ENCODE measurements around the gene NID1. TPM values are rescaled to one million over a fixed set of nuclear protein-coding genes. Genes with fewer than 3 reads are reported as not detected.

NID1 gene
- total RNA-seq, 4 donors from 2014 or later, result 27.9 to 48.4 (median 32.3) TPM

DNA sequence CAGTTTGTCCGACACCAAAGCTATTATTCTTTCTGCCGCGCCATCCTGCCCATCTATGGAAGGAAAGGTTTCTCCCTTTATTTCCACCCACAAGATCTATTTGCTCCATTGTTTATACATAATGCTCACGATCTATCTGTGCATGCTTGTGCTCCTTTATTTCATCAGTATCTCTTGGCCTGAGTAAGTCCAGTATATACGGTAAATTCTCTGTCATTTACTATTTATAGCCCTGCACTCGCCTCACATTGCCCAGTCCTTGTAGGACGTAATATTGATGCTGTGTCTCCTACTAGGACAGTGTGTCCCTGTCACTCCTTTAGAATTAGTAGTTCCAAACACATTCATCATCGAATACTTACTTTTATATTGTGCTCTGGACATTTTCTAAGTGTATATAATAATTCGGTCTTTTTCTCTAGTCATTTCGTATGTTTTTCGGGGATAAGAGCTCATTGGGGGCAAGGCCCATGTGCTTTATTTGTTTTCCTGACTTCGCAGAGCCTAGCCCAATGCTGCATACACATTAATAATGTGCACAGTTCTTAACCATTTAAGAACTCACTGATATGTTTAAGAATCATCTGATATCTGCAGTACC, 3.1 kb upstream of the NID1 start:
- H3K27ac ChIP-seq, result peak overlapping the region; percentile 7
- DNase-seq (ENCODE audit: low spot score in 2 of 2), result no peak

GRCh38 chr1:236066828-236067386, 2.0 kb upstream of the NID1 start:
- WGBS, result 84% methylated on average over 6 of the region's 6 CpGs
- peak in 1 of 2 donors; percentile 68 for DNase-seq (ENCODE audit: low spot score in 2 of 2)
- peaks cover 26% of the 10 kb centered on the region for H3K4me1 ChIP-seq
- H3K27ac ChIP-seq, result no peak overlapping the region
- no peak overlapping the region for H3K4me3 ChIP-seq
- H3K36me3 ChIP-seq, result no peaks in the 10 kb centered on the region
- peaks cover 14% of the 10 kb centered on the region for H3K27me3 ChIP-seq
- TF ChIP-seq POLR2A (IDR thresholded peaks at IDR 0.05) (no peak), POLR2AphosphoS5 (IDR thresholded peaks at IDR 0.05) (no peak), EP300 (IDR thresholded peaks at IDR 0.05) (no peak)
- TF ChIP-seq, protein P1, sequence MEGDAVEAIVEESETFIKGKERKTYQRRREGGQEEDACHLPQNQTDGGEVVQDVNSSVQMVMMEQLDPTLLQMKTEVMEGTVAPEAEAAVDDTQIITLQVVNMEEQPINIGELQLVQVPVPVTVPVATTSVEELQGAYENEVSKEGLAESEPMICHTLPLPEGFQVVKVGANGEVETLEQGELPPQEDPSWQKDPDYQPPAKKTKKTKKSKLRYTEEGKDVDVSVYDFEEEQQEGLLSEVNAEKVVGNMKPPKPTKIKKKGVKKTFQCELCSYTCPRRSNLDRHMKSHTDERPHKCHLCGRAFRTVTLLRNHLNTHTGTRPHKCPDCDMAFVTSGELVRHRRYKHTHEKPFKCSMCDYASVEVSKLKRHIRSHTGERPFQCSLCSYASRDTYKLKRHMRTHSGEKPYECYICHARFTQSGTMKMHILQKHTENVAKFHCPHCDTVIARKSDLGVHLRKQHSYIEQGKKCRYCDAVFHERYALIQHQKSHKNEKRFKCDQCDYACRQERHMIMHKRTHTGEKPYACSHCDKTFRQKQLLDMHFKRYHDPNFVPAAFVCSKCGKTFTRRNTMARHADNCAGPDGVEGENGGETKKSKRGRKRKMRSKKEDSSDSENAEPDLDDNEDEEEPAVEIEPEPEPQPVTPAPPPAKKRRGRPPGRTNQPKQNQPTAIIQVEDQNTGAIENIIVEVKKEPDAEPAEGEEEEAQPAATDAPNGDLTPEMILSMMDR (IDR thresholded peaks at IDR 0.05), result no peak
- no peaks in the 10 kb centered on the region for H3K9me3 ChIP-seq

More for the DNA sequence above, 3.1 kb upstream of the NID1 start:
- H3K4me3 ChIP-seq, result no peak overlapping the region
- TF ChIP-seq, protein P1 (IDR thresholded peaks at IDR 0.05), result no peak
- TF ChIP-seq EP300 (IDR thresholded peaks at IDR 0.05) (peak; percentile 99), POLR2A (IDR thresholded peaks at IDR 0.05) (no peak), POLR2AphosphoS5 (IDR thresholded peaks at IDR 0.05) (no peak)
- no peaks in the 10 kb centered on the region for H3K36me3 ChIP-seq
- 78% methylated on average over 12 of the region's 12 CpGs for WGBS
- peaks cover 24% of the 10 kb centered on the region for H3K4me1 ChIP-seq
- peaks cover 14% of the 10 kb centered on the region for H3K27me3 ChIP-seq
- H3K9me3 ChIP-seq, result no peaks in the 10 kb centered on the region

DNA sequence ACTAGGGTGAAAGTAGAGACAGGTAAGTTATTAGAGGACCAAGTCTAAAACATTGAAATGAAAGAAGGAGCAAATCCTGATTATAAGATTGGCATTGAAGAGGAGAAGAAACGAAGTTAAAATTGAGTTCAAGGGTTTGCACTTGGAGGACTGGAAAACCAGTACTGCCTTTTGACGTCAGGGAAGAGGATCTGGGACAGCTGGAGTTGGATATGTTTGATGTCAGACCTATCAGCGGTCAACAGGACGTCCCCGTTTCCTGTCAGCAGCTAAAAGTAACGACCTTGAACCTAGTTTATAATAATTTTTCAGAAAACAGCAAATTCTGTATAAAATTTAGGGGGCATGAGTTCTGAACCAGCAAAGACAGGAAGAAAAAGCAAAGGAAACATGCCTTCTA, 1.2 kb upstream of the NID1 start:
- Histone ChIP-seq H3K4me1 (peaks cover 26% of the 10 kb centered on the region), H3K9me3 (no peaks in the 10 kb centered on the region), H3K36me3 (no peaks in the 10 kb centered on the region), H3K27ac (peak overlapping the region; percentile 92), H3K27me3 (peaks cover 14% of the 10 kb centered on the region), H3K4me3 (peak overlapping the region; percentile 94)
- WGBS, result 66% methylated on average over 6 of the region's 6 CpGs
- TF ChIP-seq EP300 (IDR thresholded peaks at IDR 0.05), result peak; percentile 52
- TF ChIP-seq, protein P1 (IDR thresholded peaks at IDR 0.05), result no peak
- DNase-seq (ENCODE audit: low spot score in 2 of 2), result no peak

DNA sequence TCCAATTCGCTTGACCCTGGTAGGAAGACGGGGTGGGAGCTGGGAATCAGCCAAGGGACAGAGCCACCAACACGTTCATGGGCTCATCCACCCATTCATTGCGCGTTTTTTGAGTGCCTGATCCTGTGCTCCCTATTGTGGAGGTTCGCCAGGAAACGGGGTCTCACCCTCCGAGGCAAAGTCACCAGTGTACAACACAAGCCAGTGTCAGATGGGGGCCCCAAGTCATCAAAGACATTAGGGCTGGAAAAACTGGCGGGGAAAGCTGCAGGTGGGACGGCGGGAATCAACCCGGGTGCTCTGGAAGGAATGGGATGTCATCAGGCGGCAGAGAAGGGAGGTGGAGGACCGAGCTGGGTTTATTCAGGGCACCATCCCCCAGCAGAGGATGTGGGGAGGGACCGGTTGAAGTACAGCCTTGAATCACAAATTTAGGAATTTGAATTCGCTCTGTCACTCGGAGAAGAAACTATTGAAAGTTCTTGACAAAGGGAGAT, 667 bp upstream of the NID1 start:
- H3K4me3 ChIP-seq, result peak overlapping the region; percentile 94
- peaks cover 26% of the 10 kb centered on the region for H3K4me1 ChIP-seq
- no peaks in the 10 kb centered on the region for H3K36me3 ChIP-seq
- no peak for DNase-seq (ENCODE audit: low spot score in 2 of 2)
- 51% methylated on average over 12 of the region's 17 CpGs for WGBS
- no peaks in the 10 kb centered on the region for H3K9me3 ChIP-seq
- TF ChIP-seq POLR2AphosphoS5 (IDR thresholded peaks at IDR 0.05) (no peak), EP300 (IDR thresholded peaks at IDR 0.05) (no peak), POLR2A (IDR thresholded peaks at IDR 0.05) (no peak)
- TF ChIP-seq, protein P1 (IDR thresholded peaks at IDR 0.05), result no peak
- H3K27ac ChIP-seq, result peak overlapping the region; percentile 92
- H3K27me3 ChIP-seq, result peaks cover 14% of the 10 kb centered on the region

DNA sequence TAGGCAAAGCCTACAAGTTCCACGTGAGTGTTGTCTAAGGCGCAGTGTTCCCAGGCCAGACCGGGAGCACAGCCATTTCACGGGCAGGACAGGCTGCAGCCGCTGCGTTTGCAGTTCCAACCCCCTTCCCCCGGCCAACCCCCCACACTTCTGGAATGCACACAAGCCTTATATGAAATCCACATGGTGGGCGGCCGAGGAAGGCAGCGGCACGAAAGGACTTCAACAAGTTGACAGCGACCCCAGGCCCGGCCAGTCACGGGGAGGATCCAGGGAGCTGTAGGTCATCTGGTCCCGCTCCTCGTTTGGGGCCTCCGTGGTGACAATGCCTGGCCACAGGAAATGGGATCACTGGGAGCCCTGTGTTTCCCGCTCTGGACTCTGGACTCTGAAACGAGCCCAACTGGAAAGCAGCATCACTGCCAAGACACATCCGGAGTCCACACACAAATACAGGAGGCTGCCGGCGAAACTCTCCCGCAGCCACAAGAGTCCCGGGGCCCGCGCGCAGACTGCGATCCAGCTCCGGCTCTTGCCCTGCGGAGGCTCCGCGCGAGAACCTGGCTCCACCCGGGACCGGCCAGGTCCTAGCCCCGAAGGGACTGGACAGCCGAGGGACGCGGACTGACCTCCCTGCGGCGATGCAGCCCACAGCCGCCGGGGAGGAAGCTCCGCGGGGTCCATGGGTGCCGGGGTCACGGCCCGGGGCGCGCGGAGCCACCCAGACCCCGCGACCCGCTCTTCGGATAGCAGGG, 794 bp downstream of the NID1 start:
- H3K4me3 ChIP-seq, result peak overlapping the region; percentile 94
- no peaks in the 10 kb centered on the region for H3K9me3 ChIP-seq
- H3K4me1 ChIP-seq, result peaks cover 32% of the 10 kb centered on the region
- H3K36me3 ChIP-seq, result no peaks in the 10 kb centered on the region
- TF ChIP-seq, protein P1 (IDR thresholded peaks at IDR 0.05), result no peak
- TF ChIP-seq POLR2A (IDR thresholded peaks at IDR 0.05), result peak in 1 of 2 donors; percentile 30
- peaks cover 14% of the 10 kb centered on the region for H3K27me3 ChIP-seq
- 7% methylated on average over 22 of the region's 55 CpGs for WGBS
- peak; percentile 78 to 86 for DNase-seq (ENCODE audit: low spot score in 2 of 2)
- peak overlapping the region; percentile 92 for H3K27ac ChIP-seq

Measured in suprapubic skin (tissue), 4 donors.